Pancreas (tissue), 10 donors: ENCODE results near the gene ARRB1. TPM values are rescaled to one million over a fixed set of nuclear protein-coding genes. Genes with fewer than 3 reads are reported as not detected.
"Not testable (repeated sequence)": the region's sequence is repeated elsewhere in the genome, so short reads cannot be mapped to it uniquely, and the experiment has no call there.

ENCODE experiments used
- ATAC-seq, 4 donors: fragments of 200-7000 bp; cut with Tn5 transposase; one replicate each; pipeline versions ENCODE4 v1.8.0 to v1.9.1; 2020; ENCODE audit warnings: mild to moderate bottlenecking in 4 of 4, moderate library complexity in 4 of 4
- DNase-seq, 6 donors: peaks; one replicate each; pipeline ENCODE4 v3.0.0-alpha.2; 2020
- FAIRE-seq: peaks from 2 replicates; lab custom pipeline; 2012; peaks lifted over from hg19 to GRCh38; lab: Jason Lieb, UNC
- H3K27ac ChIP-seq, 4 donors: fragments of 200-600 bp; sonication (generic); 1 replicate in 3 of 4; 2 replicates in 1 of 4; pipeline versions ENCODE4 v1.5.0 to v1.8.0; 2020
- H3K27me3 ChIP-seq, 4 donors: fragments of 200-600 bp; one replicate each; pipeline ENCODE4 v1.8.0; 2021
- H3K36me3 ChIP-seq, 3 donors: fragments of 200-600 bp; sonication (generic) in 1 of 3; one replicate each; pipeline versions ENCODE4 v1.5.0 to v1.8.0; 2020 to 2021
- H3K4me1 ChIP-seq, 3 donors: fragments of 200-600 bp; one replicate each; pipeline ENCODE4 v1.8.0; 2021
- H3K4me3 ChIP-seq, 4 donors: fragments of 200-600 bp; sonication (generic) in 2 of 4; one replicate each; pipeline versions ENCODE4 v1.5.0 to v1.8.0; 2020 to 2021
- H3K9me3 ChIP-seq, 4 donors: fragments of 200-600 bp; one replicate each; pipeline ENCODE4 v1.8.0; 2021
- CTCF ChIP-seq, 4 donors: fragments of 200-600 bp; sonication (generic) in 3 of 4; IDR thresholded peaks; one replicate each; pipeline versions ENCODE4 v1.5.0 to v1.8.0; 2021; ENCODE audit warnings: antibody characterized with exemption in 4 of 4
- WGBS, 2 donors: extraction: QIAGEN DNeasy Blood & Tissue Kit; methylation state at CpG; one replicate each; pipeline ENCODE4 v1.1.7; 2013; 5-methylcytosine and 5-hydroxymethylcytosine counted together
- intact Hi-C, 3 donors: fragments of 100-400 bp; cut with DNase I; formaldehyde crosslinking; loops; one replicate each; pipeline versions ENCODE4 v1.11.1 to v1.14.2; 2022
- polyA plus RNA-seq, 2 donors: library from polyadenylated mRNA; stranded (reverse); fragments of 200-250 nt; gene quantifications; one replicate each; pipeline ENCODE4 v1.2.3, GENCODE V29; 2013
- total RNA-seq, 6 donors: library from RNA; stranded (reverse); fragmentation: NEBNext Ultra II Directional in 4 of 6; extraction: Animal tissue kit (Norgen Biotek cat#: 25700) in 4 of 6; gene quantifications; one replicate each; pipeline versions ENCODE4 v1.2.1 to v1.2.4, GENCODE V29; 2021 to 2023
- donor health status: healthy with polysubstance abuse.
- donor health status: DM: no; HTN: no; CAD: no; lungs with moderate emphysema.
- donor health status: DM: no; HTN: no; CAD: no.
- donor health status: control.
- donor health status: control.
- donor health status: Bipolar disorder and iron deficiency.
- donor health status: DM: yes; HTN: yes; CAD: no.
- donor health status: DM: no; HTN: no; CAD: no.
- donor health status: DM: no; HTN: no; CAD: no.
- donor health status: DM: yes; HTN: yes; CAD: no.

The ARRB1 gene
- total and polyA plus RNA-seq, 8 donors: 7.8 to 68.1 (median 33.0) TPM

GRCh38 chr11:75277211-75277805, 74.2 kb downstream of the ARRB1 start:
- ATAC-seq (no peak), DNase-seq (peak in 1 of 6 donors; percentile 11), FAIRE-seq (no peak)
- no peak overlapping the region for H3K4me3 ChIP-seq
- TF ChIP-seq CTCF (IDR thresholded peaks at IDR 0.05): no peak
- H3K36me3 ChIP-seq: peaks cover 0 to 43% (median 12%) of the 10 kb centered on the region in 3 donors
- no peak overlapping the region for H3K27ac ChIP-seq
- intact Hi-C loops: no loop called here
- no peaks in the 10 kb centered on the region for H3K4me1 ChIP-seq
- H3K27me3 ChIP-seq: no peaks in the 10 kb centered on the region
- 92 to 96% methylated on average over 11 of the region's 11 CpGs for WGBS, 2 donors
- H3K9me3 ChIP-seq: no peaks in the 10 kb centered on the region

- DNase-seq (peak in 1 of 6 donors; percentile 8), FAIRE-seq (no peak), ATAC-seq (no peak)
- Histone ChIP-seq H3K27ac (no peak overlapping the region), H3K9me3 (no peaks in the 10 kb centered on the region), H3K4me3 (no peak overlapping the region), H3K36me3 (peaks cover 0 to 44% (median 12%) of the 10 kb centered on the region in 3 donors), H3K4me1 (no peaks in the 10 kb centered on the region), H3K27me3 (no peaks in the 10 kb centered on the region)
- WGBS, 2 donors: 86% methylated on average over 6 of the region's 6 CpGs
- TF ChIP-seq CTCF (IDR thresholded peaks at IDR 0.05): no peak
- intact Hi-C loops: no loop called here
These were observed 74.8 kb downstream of the ARRB1 start for GRCh38 chr11:75276686-75277085.

GRCh38 chr11:75276186-75276585, 75.3 kb downstream of the ARRB1 start:
- H3K27ac ChIP-seq: no peak overlapping the region
- peaks cover 0 to 43% (median 12%) of the 10 kb centered on the region in 3 donors for H3K36me3 ChIP-seq
- DNase-seq (no peak), FAIRE-seq (no peak), ATAC-seq (no peak)
- no peak for TF ChIP-seq CTCF (IDR thresholded peaks at IDR 0.05)
- no peaks in the 10 kb centered on the region for H3K27me3 ChIP-seq
- no peaks in the 10 kb centered on the region for H3K4me1 ChIP-seq
- intact Hi-C loops: no loop called here
- 87 to 93% methylated on average over 2 of the region's 2 CpGs for WGBS, 2 donors
- no peak overlapping the region for H3K4me3 ChIP-seq
- H3K9me3 ChIP-seq: no peaks in the 10 kb centered on the region

- no peak for TF ChIP-seq CTCF (IDR thresholded peaks at IDR 0.05)
- H3K27ac ChIP-seq: no peak overlapping the region
- H3K9me3 ChIP-seq: no peaks in the 10 kb centered on the region
- FAIRE-seq: no peak
- DNase-seq: peak in 1 of 6 donors; percentile 52
- intact Hi-C loops: no loop called here
- 84 to 91% methylated on average over 6 of the region's 6 CpGs for WGBS, 2 donors
- H3K4me1 ChIP-seq: no peaks in the 10 kb centered on the region
- H3K36me3 ChIP-seq: peaks cover 0 to 48% (median 12%) of the 10 kb centered on the region in 3 donors
- no peak overlapping the region for H3K4me3 ChIP-seq
- H3K27me3 ChIP-seq: no peaks in the 10 kb centered on the region
- ATAC-seq: peak in 2 of 4 donors; percentile 34 to 44
These were observed 75.9 kb downstream of the ARRB1 start for GRCh38 chr11:75275581-75275980.

- H3K4me3 ChIP-seq, H3K27ac ChIP-seq, FAIRE-seq, DNase-seq, H3K27me3 ChIP-seq, intact Hi-C loops, H3K4me1 ChIP-seq, H3K9me3 ChIP-seq, ATAC-seq: not testable (repeated sequence)
- H3K36me3 ChIP-seq: peaks cover 0 to 48% (median 12%) of the 10 kb centered on the region in 3 donors
- WGBS, 2 donors: 93 to 97% methylated on average over 3 of the region's 3 CpGs
These were observed 76.7 kb downstream of the ARRB1 start for GRCh38 chr11:75274716-75275115.
